AG09319 (cell line): ENCODE results near the gene ZBTB20.

Source experiments
- DNase-seq: peaks from one replicate; pipeline ENCODE4 v3.0.0-alpha.2; 2010; ENCODE audit warnings: low read depth; ENCODE audit errors: extremely low read depth
- CTCF ChIP-seq: IDR thresholded peaks from 2 replicates; pipeline ENCODE4 v1.5.1; 2011; ENCODE audit warnings: low read depth, mild to moderate bottlenecking, inconsistent platforms, low read length, moderate library complexity

The ZBTB20 gene

GRCh38 chr3:114800272-114801031, 346.6 kb downstream of the ZBTB20 start:
- DNase-seq: no peak
- TF ChIP-seq CTCF: no peak

GRCh38 chr3:114799816-114800215, 347.3 kb downstream of the ZBTB20 start:
- no peak for TF ChIP-seq CTCF
- no peak for DNase-seq

- no peak for TF ChIP-seq CTCF
- no peak for DNase-seq
These were observed 350.3 kb downstream of the ZBTB20 start for GRCh38 chr3:114796796-114797195.

- DNase-seq: no peak
These were observed 352.0 kb downstream of the ZBTB20 start for GRCh38 chr3:114794894-114795630.

GRCh38 chr3:114792159-114792918, 354.7 kb downstream of the ZBTB20 start:
- no peak for DNase-seq
- TF ChIP-seq CTCF: no peak

More at GRCh38 chr3:114794894-114795630, 352.0 kb downstream of the ZBTB20 start:
- no peak for TF ChIP-seq CTCF

GRCh38 chr3:114790752-114791151, 356.3 kb downstream of the ZBTB20 start:
- TF ChIP-seq CTCF: no peak
- no peak for DNase-seq
